GM19463 (cell line): Measurements from ENCODE around the gene ERLEC1.
"Not testable (repeated sequence)": the region's sequence is repeated elsewhere in the genome, so short reads cannot be mapped to it uniquely, and the experiment has no call there.

Experiments used
- ATAC-seq: cut with Tn5 transposase; IDR thresholded peaks from one replicate; pipeline ENCODE4 v1.9.1; 2021; ENCODE audit warnings: mild to moderate bottlenecking, moderate library complexity; ENCODE audit not compliant: unreplicated experiment

Gene ERLEC1, protein sequence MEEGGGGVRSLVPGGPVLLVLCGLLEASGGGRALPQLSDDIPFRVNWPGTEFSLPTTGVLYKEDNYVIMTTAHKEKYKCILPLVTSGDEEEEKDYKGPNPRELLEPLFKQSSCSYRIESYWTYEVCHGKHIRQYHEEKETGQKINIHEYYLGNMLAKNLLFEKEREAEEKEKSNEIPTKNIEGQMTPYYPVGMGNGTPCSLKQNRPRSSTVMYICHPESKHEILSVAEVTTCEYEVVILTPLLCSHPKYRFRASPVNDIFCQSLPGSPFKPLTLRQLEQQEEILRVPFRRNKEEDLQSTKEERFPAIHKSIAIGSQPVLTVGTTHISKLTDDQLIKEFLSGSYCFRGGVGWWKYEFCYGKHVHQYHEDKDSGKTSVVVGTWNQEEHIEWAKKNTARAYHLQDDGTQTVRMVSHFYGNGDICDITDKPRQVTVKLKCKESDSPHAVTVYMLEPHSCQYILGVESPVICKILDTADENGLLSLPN

DNA sequence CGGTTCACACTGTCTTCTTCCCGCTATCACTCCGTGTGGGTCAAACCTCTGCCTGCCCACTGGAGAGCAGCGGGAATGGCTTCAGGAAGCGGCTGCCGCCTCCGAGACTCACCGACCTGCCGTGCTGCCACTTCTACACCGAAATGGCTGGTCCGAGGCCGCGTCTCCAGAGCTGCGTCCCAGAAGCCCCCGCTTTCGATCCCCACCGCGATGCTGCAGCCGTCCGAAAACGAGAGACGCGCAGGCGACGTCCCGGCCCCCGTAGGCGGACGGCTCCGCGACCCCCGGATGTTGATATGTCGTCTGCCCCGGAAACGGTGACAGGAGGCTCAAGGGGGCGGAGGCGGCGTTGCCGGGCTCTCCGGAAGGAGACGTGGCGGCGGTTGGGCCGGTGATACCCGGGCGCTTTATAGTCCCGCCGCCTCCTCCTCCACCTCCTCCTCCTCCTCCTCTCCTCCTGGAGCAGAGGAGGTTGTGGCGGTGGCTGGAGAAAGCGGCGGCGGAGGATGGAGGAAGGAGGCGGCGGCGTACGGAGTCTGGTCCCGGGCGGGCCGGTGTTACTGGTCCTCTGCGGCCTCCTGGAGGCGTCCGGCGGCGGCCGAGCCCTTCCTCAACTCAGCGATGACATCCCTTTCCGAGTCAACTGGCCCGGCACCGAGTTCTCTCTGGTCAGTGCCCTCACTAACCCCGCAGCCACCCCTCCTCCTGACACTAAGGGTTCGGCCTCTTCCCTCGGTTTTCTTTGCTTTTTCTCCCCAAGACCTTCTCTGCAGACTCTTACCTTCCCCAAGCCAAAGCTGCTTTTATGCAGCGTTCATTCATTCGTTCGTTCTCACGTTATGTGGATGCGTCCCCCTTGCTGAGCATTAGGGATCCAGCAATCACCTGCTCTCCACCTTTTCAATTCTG lies at the start of gene ERLEC1, which contains the start of gene ASB3:
ERLEC1 (plus strand) TSS at position 340 of the 909 bp plus-strand sequence; CDS start at position 507, 167 bp downstream.
ASB3 (minus strand) TSS at position 249 of the 909 bp plus-strand sequence. CDS start 21,381 bp downstream, outside the sequence.
- ATAC-seq = peak; percentile 96

GRCh38 chr2:53737091-53737490 lies 49.8 kb upstream of the ERLEC1 start:
- no peak for ATAC-seq

DNA sequence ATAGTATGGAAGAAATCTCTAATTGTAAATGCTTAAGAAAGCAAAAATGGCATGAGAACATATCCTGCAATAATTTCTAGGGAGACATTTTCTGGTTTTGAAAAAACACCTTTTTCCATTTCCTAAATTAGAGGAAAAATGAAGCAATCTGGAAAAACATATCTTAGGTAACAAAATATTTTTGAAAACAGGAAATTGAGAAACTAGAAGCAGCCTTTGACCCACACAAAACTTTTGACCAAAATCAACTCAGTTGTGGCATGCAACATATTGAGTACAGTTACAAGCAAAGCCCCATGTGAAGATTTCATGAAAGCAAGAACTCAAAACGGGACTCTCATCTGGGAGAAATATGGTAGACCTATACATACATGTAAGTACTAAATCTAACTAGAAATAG lies 47.8 kb upstream of the ERLEC1 start:
- no peak for ATAC-seq

GRCh38 chr2:53740170-53740569 lies 46.7 kb upstream of the ERLEC1 start:
- ATAC-seq = no peak

DNA sequence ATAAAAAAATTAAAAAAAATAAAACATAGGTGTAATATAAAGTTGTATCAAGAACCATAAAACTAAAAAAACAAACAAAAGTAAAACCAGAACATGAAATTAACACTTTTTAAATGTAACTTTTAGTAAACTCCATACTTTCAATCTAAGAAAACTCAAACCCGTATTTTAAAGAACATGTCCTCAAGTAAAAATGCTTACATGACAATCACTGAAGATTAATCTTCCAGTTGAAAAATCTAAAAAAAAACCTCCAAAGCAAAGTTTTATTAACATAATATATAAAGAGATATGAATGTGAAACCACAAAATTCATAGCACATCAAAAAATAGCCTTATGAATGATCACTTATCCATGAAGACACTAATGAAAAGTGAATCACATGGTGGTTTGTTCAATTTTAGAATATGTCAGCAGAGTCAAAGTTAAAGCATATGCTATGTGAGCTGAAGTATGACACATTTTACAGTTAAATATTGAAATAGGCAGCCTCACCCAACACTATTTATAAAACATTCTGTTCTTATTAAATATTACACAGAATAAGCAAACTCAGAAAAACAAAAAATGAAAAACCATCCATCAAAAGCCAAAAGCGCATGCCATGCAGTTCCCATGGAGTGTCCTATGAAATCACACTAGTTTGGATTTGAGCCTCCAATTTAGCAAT lies 42.3 kb upstream of the ERLEC1 start:
- no peak for ATAC-seq

- no peak for ATAC-seq
These were observed 36.6 kb upstream of the ERLEC1 start for GRCh38 chr2:53750041-53750768.

GRCh38 chr2:53751728-53752127 lies 35.1 kb upstream of the ERLEC1 start:
- ATAC-seq = peak; percentile 91

- no peak for ATAC-seq
These were observed 34.5 kb upstream of the ERLEC1 start for GRCh38 chr2:53752385-53752784.

GRCh38 chr2:53753041-53753440 lies 33.8 kb upstream of the ERLEC1 start:
- ATAC-seq = no peak

- ATAC-seq = no peak
These were observed 31.7 kb upstream of the ERLEC1 start for GRCh38 chr2:53755121-53755520.

- no peak for ATAC-seq
These were observed 30.2 kb upstream of the ERLEC1 start for GRCh38 chr2:53756644-53757043.

GRCh38 chr2:53757206-53757605 lies 29.6 kb upstream of the ERLEC1 start:
- ATAC-seq = not testable (repeated sequence)

DNA sequence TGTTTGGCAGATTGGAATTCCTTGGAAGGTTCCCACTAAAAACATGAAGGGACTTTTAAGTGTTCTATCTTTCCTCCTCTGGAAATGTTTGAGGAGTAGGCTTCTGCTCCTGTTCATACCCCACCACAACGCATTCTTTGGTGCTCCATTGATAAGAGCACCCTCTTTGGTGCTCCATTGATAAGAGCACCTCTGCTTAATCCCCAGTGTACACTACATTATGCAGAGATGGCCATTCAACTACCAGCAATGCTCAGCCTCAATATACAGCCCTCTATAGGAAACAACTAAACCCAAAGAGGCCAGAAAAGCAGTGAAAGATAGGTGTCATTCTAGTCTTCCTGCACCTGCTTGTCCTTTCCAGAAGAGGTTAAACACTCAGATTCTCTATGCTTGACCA lies 21.1 kb upstream of the ERLEC1 start:
- no peak for ATAC-seq

DNA sequence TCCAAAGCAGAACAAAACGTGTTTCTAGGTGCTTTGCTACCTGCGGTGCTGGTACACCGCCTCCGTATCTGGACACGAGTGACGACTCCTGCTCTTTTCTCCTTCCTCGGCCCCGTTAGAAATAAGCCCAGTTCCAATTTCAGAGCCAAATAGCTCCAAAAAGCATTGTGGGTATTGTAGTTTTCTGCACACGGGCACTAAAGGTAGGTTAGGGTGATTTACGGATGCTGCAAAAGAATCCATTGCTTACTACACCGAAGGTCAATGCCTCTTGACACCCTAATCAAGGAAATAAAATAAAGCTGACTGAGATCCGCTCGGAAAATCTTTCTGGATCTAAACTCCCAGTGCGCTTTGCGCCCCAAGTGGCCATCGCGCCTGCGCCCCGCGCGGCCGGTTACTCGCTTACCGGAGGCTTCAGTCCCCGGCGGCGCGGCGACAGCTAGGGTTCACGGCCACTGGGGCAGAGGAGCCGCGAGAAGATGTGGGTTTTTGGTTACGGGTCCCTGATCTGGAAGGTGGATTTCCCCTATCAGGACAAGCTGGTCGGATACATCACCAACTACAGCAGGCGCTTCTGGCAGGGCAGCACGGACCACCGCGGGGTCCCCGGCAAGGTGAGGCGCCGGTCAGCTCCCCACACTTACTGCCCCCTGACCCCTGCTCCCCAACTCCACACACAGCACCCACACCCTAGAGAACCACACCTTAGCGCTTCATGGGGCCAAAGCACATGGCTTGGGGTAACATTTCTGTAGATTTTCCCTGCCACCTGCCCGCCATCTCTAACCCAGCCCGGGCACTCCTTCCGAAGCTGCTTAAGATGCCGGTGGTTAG lies 19.2 kb upstream of the ERLEC1 start, which contains the start of gene CHAC2:
CHAC2 (plus strand) TSS at position 400 of the 837 bp plus-strand sequence; CDS start at position 483, 83 bp downstream.
- peak; percentile 94 for ATAC-seq

DNA sequence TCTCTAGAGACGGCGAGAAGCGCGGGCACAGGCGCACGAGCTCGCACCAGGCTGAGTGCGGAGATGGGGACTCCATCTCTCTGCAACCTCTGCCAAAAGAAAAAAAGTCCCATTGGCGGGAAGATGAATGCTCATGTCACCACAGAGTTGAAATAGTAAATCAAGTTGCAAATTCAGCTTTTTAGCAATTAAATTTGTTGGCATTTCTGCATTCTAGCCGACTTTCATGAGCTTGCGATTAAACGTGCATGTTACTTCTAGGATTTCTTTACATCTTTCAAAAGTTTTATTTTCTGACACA lies 18.7 kb upstream of the ERLEC1 start:
- peak; percentile 51 for ATAC-seq

DNA sequence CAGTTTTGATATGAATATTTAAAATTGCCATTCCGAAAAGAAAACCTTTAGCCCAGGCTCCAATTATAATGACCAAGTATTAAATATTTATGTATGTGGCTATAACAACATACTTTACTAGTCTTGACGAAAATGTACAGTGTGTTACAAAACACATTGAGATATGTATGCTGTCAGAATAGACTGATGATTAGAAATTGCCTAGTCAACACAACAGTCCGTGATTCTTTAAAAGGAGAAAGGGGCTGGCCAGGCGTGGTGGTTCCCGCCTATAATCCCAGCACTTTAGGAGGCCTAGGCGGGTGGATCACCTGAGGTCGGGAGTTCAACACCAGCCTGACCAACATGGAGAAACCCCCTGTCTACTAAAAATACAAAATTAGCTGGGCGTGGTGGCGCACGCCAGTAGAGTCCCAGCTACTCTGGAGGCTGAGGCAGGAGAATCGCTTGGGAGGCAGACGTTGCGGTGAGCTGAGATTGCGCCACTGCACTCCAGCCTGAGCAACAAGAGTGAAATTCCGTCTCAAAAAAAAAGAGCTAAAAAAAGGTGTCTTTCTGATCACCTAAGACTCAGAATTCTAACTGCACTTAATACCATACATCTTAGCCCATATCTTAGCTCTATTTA lies 17.4 kb upstream of the ERLEC1 start:
- ATAC-seq = no peak

DNA sequence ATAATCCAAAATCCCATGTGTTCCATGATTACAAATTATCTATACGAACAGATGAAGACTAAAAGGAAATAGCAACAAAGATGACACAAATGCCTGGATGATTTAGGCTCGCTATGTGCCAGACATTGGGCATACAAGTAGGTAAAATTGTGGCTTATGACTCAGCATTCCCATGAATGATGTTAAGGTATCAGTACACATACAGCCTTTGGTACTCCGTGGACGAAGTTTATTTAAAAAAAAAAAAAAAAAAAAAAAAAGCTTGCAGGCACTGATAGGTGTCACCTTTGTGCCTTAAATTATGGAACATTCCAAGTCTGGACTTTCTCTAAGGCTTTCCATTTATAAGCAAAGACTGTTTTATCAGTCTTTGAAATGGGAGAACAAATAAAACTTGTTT lies 16.6 kb upstream of the ERLEC1 start:
- ATAC-seq = no peak

GRCh38 chr2:53777134-53777533 lies 9.7 kb upstream of the ERLEC1 start:
- no peak for ATAC-seq
